Articular chondrocyte of knee joint (primary cell): ENCODE results near the gene ITGA4. TPM values are rescaled to one million over a fixed set of nuclear protein-coding genes. Genes with fewer than 3 reads are reported as not detected.

ENCODE experiments used
- total RNA-seq: library from RNA; depleted of rRNA; stranded (reverse); fragments of >200 nt; gene quantifications from 2 replicates; pipeline ENCODE4 v1.2.3, GENCODE V29; 2012

The ITGA4 gene
- total RNA-seq, result 7.1 and 7.4 TPM in 2 replicates

GRCh38 chr2:181457121-181457740, at the start of gene ITGA4:
ITGA4 (plus strand) TSS chr2:181457386; CDS start chr2:181457655, 269 bp downstream.

Other genes with a start within 250 kb of the ITGA4 start
- 0.26 and 0.32 TPM in 2 replicates for gene CERKL, start 199.7 kb downstream of the ITGA4 start, total RNA-seq
- gene NEUROD1, start 223.1 kb downstream of the ITGA4 start, total RNA-seq, result not detected in 2 replicates